HG03469 (cell line): ENCODE measurements around the gene ATP6V0E1.
"Not testable (repeated sequence)": the region's sequence is repeated elsewhere in the genome, so short reads cannot be mapped to it uniquely, and the experiment has no call there.

Experiments used
- ATAC-seq: cut with Tn5 transposase; IDR thresholded peaks from one replicate; pipeline ENCODE4 v1.9.1; 2021; ENCODE audit warnings: mild to moderate bottlenecking, moderate library complexity, moderate number of reproducible peaks; ENCODE audit not compliant: unreplicated experiment

Gene ATP6V0E1

DNA sequence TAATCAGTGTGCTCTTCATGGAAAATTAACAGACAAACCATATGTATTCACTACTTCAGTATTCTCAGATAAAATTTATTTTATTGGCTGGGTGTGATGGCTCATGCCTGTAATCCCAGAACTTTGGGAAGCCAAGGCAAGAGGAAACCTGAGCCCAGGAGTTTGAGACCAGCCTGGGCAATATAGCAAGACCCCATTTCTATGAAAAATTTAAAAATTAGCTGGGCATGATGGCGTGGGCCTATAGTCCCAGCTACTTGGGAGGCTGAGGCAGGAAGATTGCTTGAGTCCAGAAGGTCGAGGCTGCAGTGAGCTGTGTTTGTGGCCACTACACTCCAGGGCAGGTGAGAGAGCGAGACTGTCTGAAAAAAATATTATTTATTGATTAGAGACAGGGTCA lies 49.2 kb downstream of the ATP6V0E1 start:
- no peak for ATAC-seq

GRCh38 chr5:173033923-173034322 lies 50.4 kb downstream of the ATP6V0E1 start:
- ATAC-seq = no peak

DNA sequence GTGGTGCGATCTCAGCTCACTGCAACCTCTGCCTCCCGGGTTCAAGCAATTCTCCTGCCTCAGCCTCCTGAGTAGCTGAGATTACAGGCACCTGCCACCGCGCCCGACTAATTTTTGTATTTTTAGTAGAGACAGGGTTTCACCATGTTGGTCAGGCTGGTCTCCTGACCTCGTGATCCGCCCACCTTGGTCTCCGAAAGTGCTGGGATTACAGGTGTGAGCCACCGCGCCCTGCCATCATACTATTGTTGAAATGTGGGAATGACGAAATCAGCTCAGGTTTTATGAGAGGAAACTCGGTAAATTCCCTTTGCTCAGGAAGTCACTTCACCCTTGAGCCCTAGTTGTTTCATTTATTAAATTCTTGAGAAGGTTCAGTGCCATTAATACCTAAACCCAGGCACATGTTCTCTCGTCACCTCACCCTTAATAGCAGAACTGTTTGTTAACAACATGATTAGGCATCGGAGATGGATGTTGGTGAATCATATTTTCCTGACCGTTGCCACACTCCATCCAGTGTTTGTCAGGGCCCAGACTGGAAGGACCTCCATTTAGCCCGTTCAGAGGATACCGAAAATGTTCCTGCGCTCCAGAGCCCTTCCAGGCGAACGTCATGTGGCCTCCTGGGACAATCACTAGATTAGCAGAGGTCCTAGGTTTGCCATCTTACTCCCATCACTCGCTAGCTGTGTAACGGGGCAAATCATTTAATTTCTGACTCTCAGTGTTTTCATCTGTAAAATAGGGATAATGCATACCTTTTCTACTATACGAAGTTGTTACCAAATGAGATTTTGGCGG lies 52.5 kb downstream of the ATP6V0E1 start:
- no peak for ATAC-seq

DNA sequence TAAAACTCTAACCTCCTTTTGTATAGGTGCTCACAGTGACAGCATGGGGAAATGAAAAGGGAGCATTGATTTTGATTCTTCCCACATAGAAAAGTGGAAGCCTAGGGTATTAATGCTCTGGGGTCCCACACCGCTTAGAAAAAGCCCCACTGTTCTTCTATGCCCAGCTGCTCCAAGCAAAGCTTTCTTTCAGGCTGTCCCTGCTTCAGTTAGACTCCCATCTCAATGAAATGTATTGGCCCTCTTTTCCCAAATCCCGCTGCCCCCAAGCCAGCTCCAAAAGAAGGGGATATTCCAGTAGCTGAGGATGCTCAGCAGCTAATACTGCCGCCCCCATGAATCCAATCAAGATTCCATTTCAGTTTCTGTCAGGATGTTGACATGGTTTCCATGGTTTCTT lies 55.6 kb downstream of the ATP6V0E1 start:
- ATAC-seq = no peak

DNA sequence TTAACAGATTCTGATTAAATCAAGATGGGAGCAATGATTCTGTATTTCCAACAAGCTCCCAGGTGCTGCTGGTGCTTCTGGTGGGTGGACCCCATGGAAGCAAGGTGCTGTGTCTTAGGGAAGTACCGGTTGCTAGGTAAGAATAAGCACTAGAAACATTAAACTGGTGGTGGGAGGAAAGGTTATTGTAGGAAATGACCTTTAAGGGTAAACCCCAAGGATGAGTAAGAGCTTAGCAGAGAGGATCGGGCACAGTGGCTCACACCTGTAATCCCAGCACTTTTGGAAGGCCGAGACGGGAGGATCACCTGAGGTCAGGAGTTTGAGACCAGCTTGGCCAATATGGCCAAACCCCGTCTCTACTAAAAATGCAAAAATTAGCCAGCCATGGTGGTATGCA lies 56.4 kb downstream of the ATP6V0E1 start:
- no peak for ATAC-seq

DNA sequence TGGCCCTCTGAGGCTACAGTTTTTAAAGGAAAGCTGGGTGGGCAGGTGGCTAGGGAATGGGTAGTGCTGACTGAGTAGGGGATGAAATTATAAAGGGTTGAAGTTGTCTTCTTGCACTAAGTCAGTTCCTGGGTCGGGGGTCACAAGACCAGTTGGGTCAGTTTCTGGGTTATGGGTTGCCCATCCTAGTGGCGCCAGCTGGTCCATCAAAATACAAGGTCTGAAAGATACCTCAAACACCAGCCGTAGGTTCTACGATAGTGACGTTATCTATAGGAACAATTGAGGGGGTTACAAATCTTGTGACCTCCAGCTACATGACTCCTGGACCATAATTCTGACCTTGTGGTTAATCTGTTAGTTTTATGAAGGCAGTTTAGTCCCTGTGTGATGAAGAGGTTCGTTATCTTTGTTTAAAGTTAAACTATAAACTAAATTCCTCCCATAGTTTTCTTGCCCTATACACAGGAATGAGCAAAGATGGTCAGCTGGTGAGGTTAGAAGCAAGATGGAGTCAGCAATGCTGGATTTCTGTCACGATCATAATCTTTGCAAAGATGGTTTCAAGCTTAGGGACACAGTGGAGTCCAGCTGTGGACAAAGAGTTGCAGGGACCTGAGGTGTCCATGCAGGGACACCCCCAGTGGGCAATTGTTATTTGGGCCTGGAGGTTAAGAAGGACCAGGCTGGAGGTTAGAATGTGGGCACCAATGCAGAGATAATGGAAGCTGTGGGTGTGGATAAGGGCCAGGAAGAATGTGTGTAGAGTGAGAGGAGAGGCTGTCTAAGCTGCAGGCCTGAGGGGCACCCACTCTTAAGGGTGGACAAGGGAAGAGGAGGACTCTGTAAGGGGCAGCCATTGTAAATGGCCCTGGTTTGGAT lies 58.6 kb downstream of the ATP6V0E1 start:
- ATAC-seq = no peak

GRCh38 chr5:173042763-173043107 lies 59.2 kb downstream of the ATP6V0E1 start:
- no peak for ATAC-seq

GRCh38 chr5:173045474-173045873 lies 61.9 kb downstream of the ATP6V0E1 start:
- ATAC-seq = no peak

- not testable (repeated sequence) for ATAC-seq
Observed at GRCh38 chr5:173047096-173047837, 63.7 kb downstream of the ATP6V0E1 start.

DNA sequence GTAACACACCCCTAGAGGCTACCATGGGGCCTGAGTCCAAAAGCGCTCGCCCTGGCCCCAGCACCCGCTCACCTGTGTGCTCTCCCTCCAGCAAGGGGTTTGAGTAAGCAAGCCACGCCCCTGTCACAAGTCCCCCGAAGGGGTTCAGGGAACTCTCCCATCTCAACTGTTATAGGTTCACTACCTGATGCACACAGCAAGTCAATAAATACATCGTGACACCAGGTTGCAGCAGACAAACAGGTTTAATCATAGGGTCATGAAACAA lies 64.2 kb downstream of the ATP6V0E1 start:
- no peak for ATAC-seq

DNA sequence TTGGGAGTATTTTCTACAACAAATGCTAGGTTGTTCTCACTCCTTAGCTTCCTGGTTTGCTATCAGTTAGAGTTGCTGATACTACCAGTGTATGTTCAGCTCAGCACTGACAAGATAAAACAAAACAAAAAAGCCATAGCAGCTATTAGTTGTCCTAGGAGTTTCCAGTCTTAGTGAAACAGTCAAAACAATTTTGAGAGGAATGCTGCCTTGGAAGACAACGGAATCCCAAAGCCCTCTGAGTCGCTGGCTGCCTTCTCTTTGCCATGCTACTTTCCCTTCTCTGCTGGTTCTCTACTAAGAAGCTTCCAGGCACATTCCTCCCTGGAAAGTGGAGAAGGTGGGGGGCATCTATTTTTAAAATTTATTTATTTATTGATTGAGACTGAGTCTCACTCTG lies 67.2 kb downstream of the ATP6V0E1 start:
- no peak for ATAC-seq

- no peak for ATAC-seq
Observed at GRCh38 chr5:173051746-173052145, 68.2 kb downstream of the ATP6V0E1 start.

DNA sequence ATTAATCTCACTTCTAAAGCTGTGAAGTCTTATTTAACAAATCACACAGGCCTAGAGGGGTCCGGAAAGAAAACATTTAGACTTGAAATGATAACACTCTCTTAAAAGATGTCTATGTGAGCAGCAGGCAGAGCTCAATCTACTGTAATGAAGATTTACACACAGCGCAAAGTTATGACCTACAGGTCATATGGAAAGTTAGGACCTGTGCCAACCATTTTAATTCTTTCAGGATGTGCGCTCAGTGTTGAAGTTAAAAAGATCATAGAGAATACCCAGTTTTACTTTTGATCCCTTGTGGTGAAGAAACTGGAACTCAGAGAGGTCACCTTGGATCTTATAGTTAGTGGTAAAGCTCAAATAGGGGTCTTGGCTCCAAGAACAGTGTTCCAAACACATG lies 69.5 kb downstream of the ATP6V0E1 start:
- no peak for ATAC-seq

DNA sequence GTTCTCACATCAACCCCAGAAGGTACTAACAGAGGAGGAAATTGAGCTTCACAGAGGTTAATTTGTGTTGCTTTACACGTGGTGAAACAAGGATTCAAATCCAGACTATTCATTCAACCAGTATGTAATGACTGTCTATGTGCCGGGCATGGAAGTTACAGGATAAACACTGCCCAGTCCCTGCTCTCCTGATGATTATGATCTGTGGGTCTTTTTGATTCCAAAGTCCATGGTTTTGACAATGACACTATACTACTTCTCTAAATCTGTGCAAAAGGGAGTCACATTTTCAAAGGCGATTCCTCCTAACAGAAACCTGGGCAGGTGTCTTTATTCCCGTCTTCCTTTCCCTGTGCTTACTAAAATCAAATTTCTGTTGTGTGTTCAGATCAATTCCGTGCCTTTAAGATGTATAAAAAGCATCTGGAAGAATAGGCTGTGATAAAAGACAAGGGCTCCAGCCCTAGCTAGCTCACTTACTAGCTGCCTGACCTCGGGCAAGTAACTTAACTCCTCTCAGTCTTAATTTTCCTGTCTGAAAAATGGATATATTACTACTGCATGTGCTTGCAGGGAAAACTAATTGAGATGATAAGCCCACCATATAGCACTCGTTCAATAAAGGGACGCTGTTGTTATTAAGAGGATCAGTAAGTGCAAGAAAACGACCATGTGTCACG lies 71.6 kb downstream of the ATP6V0E1 start:
- ATAC-seq = no peak

- no peak for ATAC-seq
Observed at GRCh38 chr5:173055722-173055982, 72.1 kb downstream of the ATP6V0E1 start.

DNA sequence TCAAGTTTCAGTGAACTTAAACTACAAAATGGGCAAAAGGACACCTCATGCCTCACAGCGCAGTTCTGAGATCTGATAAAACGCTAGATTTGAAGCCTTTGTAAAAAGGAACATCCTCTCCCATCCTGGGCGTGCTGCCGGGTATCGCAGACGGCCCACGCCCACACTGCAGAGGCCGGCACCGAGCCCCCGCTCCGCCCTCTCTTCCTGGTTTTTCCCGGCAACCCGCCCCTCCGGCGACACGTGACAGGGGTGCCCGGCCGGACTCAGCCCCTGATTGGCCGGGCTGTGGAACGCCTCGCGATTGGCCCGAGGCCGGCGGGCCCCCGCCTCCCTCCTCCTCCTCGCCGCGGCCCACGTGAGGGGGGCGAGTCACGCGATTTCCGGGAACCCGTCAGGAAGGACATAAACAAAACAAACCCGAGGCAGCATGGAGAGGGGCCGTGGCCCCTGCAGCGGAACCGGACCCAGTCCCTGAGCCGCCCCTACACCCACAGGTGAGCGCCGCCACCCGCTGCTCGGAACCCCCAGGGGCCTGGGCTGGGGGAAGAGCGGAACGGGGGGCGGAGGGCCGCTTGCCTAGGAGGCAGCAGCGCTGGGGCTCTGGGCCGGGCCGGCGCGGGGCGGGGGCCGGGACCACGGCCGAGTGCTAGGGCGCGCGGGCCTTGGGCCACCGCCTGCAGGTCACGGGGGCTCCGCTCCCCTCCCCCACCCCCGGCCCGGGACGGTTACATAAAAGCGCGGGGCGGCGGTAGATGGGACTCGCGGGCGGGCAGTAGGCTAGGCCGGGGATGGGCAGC lies 72.6 kb downstream of the ATP6V0E1 start, which contains the start of gene CREBRF:
CREBRF (plus strand) TSS at position 370 of the 800 bp plus-strand sequence. CDS start 24,424 bp downstream, outside the sequence.
- ATAC-seq = peak; percentile 66

DNA sequence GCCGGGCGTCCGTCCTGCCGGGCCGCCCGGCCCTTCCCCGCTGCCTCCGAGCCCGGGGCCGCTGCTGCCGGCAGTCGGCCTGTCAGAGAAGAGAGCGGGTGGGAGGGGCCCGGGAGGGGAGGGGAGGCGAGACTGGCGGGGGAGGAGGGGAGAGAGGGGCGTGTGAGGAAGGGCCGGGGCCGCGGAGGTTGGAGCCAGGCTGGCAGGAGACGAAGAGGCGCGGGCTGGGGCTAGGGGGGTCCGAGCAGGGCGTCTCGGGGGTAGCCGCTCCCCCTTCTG lies 73.2 kb downstream of the ATP6V0E1 start:
- no peak for ATAC-seq

DNA sequence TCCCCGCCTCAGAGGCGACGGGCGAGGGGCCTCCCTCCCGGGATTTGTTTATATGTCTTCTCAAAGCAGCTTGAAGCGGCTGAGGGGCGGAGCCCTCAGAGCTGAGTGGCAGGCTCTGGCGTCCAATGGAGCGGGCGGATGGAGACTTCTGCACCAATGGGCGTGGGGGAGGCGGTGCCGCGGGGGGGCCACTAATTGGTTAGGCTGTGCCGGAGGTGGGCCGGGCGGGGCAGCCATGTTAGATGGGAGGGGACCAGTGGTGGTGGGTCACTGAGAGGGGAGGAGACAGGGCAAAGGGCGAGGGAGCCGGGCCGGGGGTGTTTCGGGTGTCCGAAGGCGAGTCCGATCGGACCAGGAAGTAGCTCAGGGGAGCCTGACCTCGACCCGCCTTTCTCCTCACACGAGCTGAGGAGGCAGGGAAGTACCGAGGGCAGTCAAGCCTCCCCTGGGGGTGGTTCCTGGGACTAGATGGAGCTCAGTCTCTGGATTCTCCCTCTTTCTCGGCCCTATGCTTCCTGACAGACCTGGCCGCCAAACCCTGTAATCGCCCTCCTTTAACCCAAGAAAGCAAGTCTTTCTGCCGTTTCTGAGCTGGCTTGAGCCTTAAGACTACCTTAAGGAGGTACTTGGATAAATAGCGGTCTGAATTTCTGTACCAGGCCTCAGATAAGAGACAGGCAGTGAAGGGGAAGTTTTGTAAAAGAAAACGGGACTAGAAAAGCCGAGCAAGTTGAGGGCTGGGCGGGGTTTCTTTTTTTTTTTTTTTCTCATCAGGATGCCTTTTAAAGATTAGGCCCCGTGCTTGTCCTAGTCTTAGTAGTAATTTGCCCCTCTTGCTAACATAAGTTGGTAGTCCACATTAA lies 73.7 kb downstream of the ATP6V0E1 start:
- peak; percentile 57 for ATAC-seq

DNA sequence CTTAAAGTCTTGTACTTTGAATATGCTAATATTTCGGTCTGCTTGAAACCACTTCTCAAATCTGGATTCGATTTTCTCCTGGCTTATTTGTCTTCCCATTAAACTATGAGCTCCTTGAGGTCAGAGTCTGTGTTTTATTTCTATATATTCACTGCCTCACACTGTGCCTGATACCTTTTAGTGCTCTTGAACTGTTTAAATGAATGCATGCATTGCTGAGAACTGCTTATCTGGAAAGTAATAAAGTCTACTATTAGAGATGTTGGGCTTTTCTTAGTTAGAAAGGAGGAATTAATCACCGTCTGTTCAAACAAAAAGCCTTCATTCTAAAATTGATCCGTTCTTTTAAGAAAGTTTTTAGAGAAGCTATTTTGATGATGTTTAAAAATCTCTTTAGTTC lies 78.6 kb downstream of the ATP6V0E1 start:
- no peak for ATAC-seq

DNA sequence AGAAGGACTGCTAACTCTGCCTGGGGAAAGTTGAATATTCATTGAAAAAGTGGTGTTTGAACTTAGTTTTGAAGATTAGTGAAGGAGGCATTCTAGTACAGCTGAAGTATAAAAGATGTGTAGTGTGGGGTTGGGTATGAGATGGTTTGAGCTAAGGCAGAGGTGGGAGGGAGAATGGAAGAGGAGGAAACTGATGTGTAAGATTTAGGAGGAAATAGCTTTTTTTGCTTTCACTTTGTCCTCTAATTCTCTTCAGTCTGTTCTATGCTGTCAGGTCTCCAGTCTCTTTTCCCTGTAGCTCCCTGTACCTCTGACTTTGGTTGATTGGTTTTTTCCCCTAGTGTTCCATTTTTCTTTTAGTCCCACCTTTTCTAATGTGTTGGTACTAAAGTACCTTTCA lies 81.6 kb downstream of the ATP6V0E1 start:
- no peak for ATAC-seq
